ENCODE measurements around the gene SSR4.

SSR4 gene

GRCh38 chrX:153832728-153833127 lies 38.3 kb downstream of the SSR4 start:
- no peak for DNase-seq

- no peak for DNase-seq
Observed at GRCh38 chrX:153836921-153837320, 42.5 kb downstream of the SSR4 start.

- no peak for DNase-seq
Observed at GRCh38 chrX:153844509-153845082, 50.1 kb downstream of the SSR4 start.

GRCh38 chrX:153845195-153845594 lies 50.7 kb downstream of the SSR4 start:
- no peak for DNase-seq

GRCh38 chrX:153845842-153846241 lies 51.4 kb downstream of the SSR4 start:
- no peak for DNase-seq
